WTC11 (cell line): ENCODE results near the gene CCDC157. TPM values are rescaled to one million over a fixed set of nuclear protein-coding genes. Genes with fewer than 3 reads are reported as not detected.
A peak's percentile ranks its signal among the peaks of the same experiment; 100 is the strongest.

Experiments
- ATAC-seq: fragments of 200-7000 bp; cut with Tn5 transposase; 2 replicates; pipeline ENCODE4 v1.10.0; 2021; ENCODE audit warnings: mild to moderate bottlenecking, moderate library complexity
- CTCF ChIA-PET: fragments of 300-600 bp; sonication (Branson Sonifier 250); formaldehyde crosslinking; loops from one replicate; lab custom pipeline; 2021; ENCODE audit warnings: antibody characterized with exemption; lab: Charles Lee
- POLR2A ChIA-PET: fragments of 350-600 bp; sonication (Branson Sonifier 250); formaldehyde crosslinking; loops from one replicate; lab custom pipeline; 2021; ENCODE audit warnings: antibody characterized with exemption; lab: Charles Lee
- DNase-seq: peaks from one replicate; pipeline ENCODE4 v3.0.0; 2021; ENCODE audit warnings: low spot score
- H3K27ac Mint-ChIP-seq: 2 replicates; pipeline ENCODE4 v1.8.0; 2021; ENCODE audit warnings: mixed read lengths
- H3K27me3 Mint-ChIP-seq: 2 replicates; pipeline ENCODE4 v1.8.0; 2021; ENCODE audit warnings: low read depth, mild to moderate bottlenecking, moderate library complexity, mixed read lengths
- H3K36me3 Mint-ChIP-seq: 2 replicates; pipeline ENCODE4 v1.8.0; 2021; ENCODE audit warnings: mixed read lengths
- H3K4me1 Mint-ChIP-seq: 2 replicates; pipeline ENCODE4 v1.8.0; 2022; ENCODE audit warnings: mixed read lengths
- H3K4me3 Mint-ChIP-seq: 2 replicates; pipeline ENCODE4 v1.8.0; 2021; ENCODE audit warnings: mild to moderate bottlenecking, moderate library complexity, mixed read lengths
- H3K9me3 Mint-ChIP-seq: 2 replicates; pipeline ENCODE4 v1.8.0; 2021; ENCODE audit warnings: mixed read lengths
- CBFB ChIP-seq: sonication (generic); formaldehyde crosslinking; IDR thresholded peaks from 2 replicates; pipeline ENCODE4 v1.8.1; 2022; ENCODE audit warnings: mild to moderate bottlenecking, low read depth, missing genetic modification reagents
- CREM ChIP-seq: sonication (generic); formaldehyde crosslinking; IDR thresholded peaks from 2 replicates; pipeline ENCODE4 v1.8.1; 2022; ENCODE audit warnings: mild to moderate bottlenecking, missing genetic modification reagents, moderate library complexity
- FOXP1 ChIP-seq: sonication (generic); formaldehyde crosslinking; IDR thresholded peaks from 2 replicates; pipeline ENCODE4 v1.8.0; 2022; ENCODE audit warnings: missing genetic modification reagents, mild to moderate bottlenecking, moderate library complexity, borderline replicate concordance
- FOXP4 ChIP-seq: sonication (generic); formaldehyde crosslinking; IDR thresholded peaks from 2 replicates; pipeline ENCODE4 v1.8.0; 2022; ENCODE audit warnings: mild to moderate bottlenecking, missing genetic modification reagents
- NR2C2 ChIP-seq: sonication (generic); formaldehyde crosslinking; IDR thresholded peaks from 2 replicates; pipeline ENCODE4 v1.8.0; 2022; ENCODE audit warnings: mild to moderate bottlenecking, missing genetic modification reagents
- NR3C1 ChIP-seq: sonication (generic); formaldehyde crosslinking; conservative IDR thresholded peaks from 2 replicates; pipeline ENCODE4 v1.8.1; 2023; ENCODE audit warnings: low read depth, mild to moderate bottlenecking, missing genetic modification reagents
- SMAD3 ChIP-seq: sonication (generic); formaldehyde crosslinking; IDR thresholded peaks from 2 replicates; pipeline ENCODE4 v1.8.0; 2022; ENCODE audit warnings: missing genetic modification reagents, mild to moderate bottlenecking, borderline replicate concordance
- STAT6 ChIP-seq: sonication (generic); formaldehyde crosslinking; conservative IDR thresholded peaks from 2 replicates; pipeline ENCODE4 v1.8.1; 2023; ENCODE audit warnings: mild to moderate bottlenecking, low read depth, missing genetic modification reagents, moderate library complexity
- ZBTB21 ChIP-seq: sonication (generic); formaldehyde crosslinking; IDR thresholded peaks from 2 replicates; pipeline ENCODE4 v1.8.1; 2023; ENCODE audit warnings: mild to moderate bottlenecking, missing genetic modification reagents, borderline replicate concordance
- ZNF121 ChIP-seq: sonication (generic); formaldehyde crosslinking; IDR thresholded peaks from 2 replicates; pipeline ENCODE4 v1.8.0; 2023; ENCODE audit warnings: missing genetic modification reagents
- ZNF512 ChIP-seq: sonication (generic); formaldehyde crosslinking; IDR thresholded peaks from 2 replicates; pipeline ENCODE4 v1.8.1; 2022; ENCODE audit warnings: missing genetic modification reagents, borderline replicate concordance
- total RNA-seq: library from RNA; stranded (reverse); gene quantifications from 3 replicates; pipeline ENCODE4 v1.2.3, GENCODE V29; 2021
- TF ChIP-seq, protein P1 (sequence below): fragments of 250-450 bp; sonication (Bioruptor Pico); IDR thresholded peaks from 2 replicates; pipeline ENCODE4 v1.9.0; 2021; ENCODE audit warnings: mild to moderate bottlenecking

CCDC157 gene
- total RNA-seq, 1 experiment from 2014 or later, result 6.5 TPM

GRCh38 chr22:30393885-30394284 lies 37.1 kb downstream of the CCDC157 start (continued):
- TF ChIP-seq, protein P1, sequence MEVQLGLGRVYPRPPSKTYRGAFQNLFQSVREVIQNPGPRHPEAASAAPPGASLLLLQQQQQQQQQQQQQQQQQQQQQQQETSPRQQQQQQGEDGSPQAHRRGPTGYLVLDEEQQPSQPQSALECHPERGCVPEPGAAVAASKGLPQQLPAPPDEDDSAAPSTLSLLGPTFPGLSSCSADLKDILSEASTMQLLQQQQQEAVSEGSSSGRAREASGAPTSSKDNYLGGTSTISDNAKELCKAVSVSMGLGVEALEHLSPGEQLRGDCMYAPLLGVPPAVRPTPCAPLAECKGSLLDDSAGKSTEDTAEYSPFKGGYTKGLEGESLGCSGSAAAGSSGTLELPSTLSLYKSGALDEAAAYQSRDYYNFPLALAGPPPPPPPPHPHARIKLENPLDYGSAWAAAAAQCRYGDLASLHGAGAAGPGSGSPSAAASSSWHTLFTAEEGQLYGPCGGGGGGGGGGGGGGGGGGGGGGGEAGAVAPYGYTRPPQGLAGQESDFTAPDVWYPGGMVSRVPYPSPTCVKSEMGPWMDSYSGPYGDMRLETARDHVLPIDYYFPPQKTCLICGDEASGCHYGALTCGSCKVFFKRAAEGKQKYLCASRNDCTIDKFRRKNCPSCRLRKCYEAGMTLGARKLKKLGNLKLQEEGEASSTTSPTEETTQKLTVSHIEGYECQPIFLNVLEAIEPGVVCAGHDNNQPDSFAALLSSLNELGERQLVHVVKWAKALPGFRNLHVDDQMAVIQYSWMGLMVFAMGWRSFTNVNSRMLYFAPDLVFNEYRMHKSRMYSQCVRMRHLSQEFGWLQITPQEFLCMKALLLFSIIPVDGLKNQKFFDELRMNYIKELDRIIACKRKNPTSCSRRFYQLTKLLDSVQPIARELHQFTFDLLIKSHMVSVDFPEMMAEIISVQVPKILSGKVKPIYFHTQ (CRISPR knock-in tag), result no peak
- TF ChIP-seq NR2C2 (CRISPR knock-in tag) (no peak), STAT6 (CRISPR knock-in tag) (no peak)

- H3K4me1 Mint-ChIP-seq, result peaks cover 37% of the 10 kb centered on the region
These were observed 40.3 kb downstream of the CCDC157 start, which contains the start of gene SEC14L2 for GRCh38 chr22:30396871-30397655. Gene SEC14L2 (plus strand): TSS chr22:30397018. CDS start chr22:30397117, 99 bp downstream.

DNA sequence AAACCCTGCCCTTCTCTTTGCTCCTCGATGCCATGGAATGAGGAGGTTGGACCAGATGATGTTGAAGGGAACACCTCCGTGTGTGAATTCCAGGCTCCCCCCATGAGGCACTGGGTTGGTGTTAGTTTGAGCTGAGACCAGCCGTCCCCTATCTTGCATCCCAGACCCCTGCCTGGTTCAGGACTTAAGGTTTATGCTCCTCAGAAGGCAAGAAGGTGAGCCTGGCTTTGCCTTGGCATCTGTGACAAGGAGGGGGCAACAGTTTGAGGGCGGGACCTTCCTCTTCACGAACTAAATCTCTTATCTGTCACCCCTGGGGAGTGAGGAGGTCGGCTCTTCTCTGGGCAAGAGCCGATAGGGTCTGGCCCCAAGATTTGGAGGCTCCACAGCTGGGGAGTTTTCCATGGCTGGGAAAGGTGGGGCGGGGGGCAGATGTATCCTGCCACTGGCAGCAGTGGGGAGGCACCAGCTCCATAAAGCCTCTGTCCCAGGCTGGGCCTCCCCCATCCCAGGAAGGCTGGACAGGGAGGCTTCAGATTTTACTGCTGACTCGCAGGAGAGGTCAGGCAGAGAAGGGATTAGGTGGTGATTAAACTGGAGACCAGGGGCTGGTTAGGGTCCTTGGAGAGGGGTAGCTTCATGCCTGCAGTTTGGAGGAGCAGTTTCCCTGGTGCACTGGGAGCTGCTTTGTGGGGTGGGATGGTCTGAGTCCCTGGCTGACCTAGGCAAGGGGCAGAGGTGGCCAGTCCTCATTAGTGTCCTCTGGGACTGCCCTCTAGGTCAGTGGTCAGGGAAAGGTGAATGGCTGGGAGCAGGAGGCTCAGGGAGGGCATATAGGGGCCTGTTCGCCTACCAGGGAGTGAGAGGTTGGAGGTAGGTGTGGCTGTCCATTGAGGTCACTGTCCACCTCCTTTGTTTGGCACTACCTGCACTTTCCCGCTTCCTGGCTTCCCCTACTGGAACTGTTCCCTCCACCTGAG lies 41.1 kb downstream of the CCDC157 start:
- CTCF ChIA-PET, result interaction anchor here (1.9 to 4.1 kb wide), 5 partner anchors 10 to 110 kb away, joined by 8 to 56 read pairs (median 23); partner anchors contain the start of genes CASTOR1, CCDC157, MTFP1 and RNF215

More at GRCh38 chr22:30396871-30397655, 40.3 kb downstream of the CCDC157 start, which contains the start of gene SEC14L2:
- no peaks in the 10 kb centered on the region for H3K36me3 Mint-ChIP-seq
- ChIA-PET CTCF (interaction anchor here (0.8 to 4.1 kb wide), 7 partner anchors 9 to 109 kb away, joined by 3 to 56 read pairs (median 16); partner anchors contain the start of genes CASTOR1, CCDC157, MTFP1 and RNF215), POLR2A (interaction anchor here (0.6 to 3.2 kb wide), 7 partner anchors 27 to 1030 kb away, joined by 3 to 35 read pairs (median 4); partner anchors contain the start of genes CCDC157, MTFP1 and SF3A1)
- H3K27ac Mint-ChIP-seq, result no peak within 1 kb of the TSS
- ATAC-seq (peak; percentile 84), DNase-seq (peak; percentile 76)
- H3K27me3 Mint-ChIP-seq, result peaks cover 64% of the 10 kb centered on the region
- H3K9me3 Mint-ChIP-seq, result no peaks in the 10 kb centered on the region
- TF ChIP-seq FOXP4 (CRISPR knock-in tag) (peak; percentile 80), CBFB (CRISPR knock-in tag) (0 out of 2 replicates have a peak, but pooled peaks have one; percentile 49), ZBTB21 (CRISPR knock-in tag) (peak; percentile 43; the same call in 1 of the 2 replicates), CREM (CRISPR knock-in tag) (no peak), FOXP1 (peak; percentile 35; the same call in 1 of the 2 replicates), SMAD3 (CRISPR knock-in tag) (peak; percentile 31; the same call in 1 of the 2 replicates), ZNF121 (no peak)
- H3K4me3 Mint-ChIP-seq, result peak within 1 kb of the TSS; percentile 85

More for the DNA sequence above, 41.1 kb downstream of the CCDC157 start:
- ATAC-seq, result peak; percentile 3; the same call in 1 of the 2 replicates
- TF ChIP-seq NR3C1 (CRISPR knock-in tag), result no peak
- TF ChIP-seq ZNF512, result no peak
- Mint-ChIP-seq H3K9me3 (no peaks in the 10 kb centered on the region), H3K36me3 (no peaks in the 10 kb centered on the region), H3K27me3 (peaks cover 64% of the 10 kb centered on the region), H3K4me3 (peak overlapping the region; percentile 67), H3K27ac (no peak overlapping the region), H3K4me1 (peaks cover 36% of the 10 kb centered on the region)
- DNase-seq, result no peak
- POLR2A ChIA-PET, result interaction anchor here (0.6 to 3.2 kb wide), 5 partner anchors 16 to 514 kb away, joined by 3 to 35 read pairs (median 4); partner anchors contain the start of genes CCDC157, MTFP1 and SF3A1
